GM23338 (cell line): ENCODE data around the gene PAQR5. TPM values are rescaled to one million over a fixed set of nuclear protein-coding genes. Genes with fewer than 3 reads are reported as not detected.

Experiments
- ATAC-seq: fragments of 200-7000 bp; cut with Tn5 transposase; 3 replicates; pipeline ENCODE4 v1.9.1; 2020
- DNase-seq: peaks from one replicate; pipeline ENCODE4 v3.0.0-alpha.2; 2015; ENCODE audit warnings: low spot score
- H2AFZ ChIP-seq: fragments of 200-600 bp; sonication (generic); 2 replicates; pipeline ENCODE4 v1.8.0; 2016; ENCODE audit warnings: antibody characterized with exemption, mild to moderate bottlenecking, moderate library complexity
- H3F3A ChIP-seq: fragments of 200-600 bp; sonication (generic); replicated peaks from 2 replicates; pipeline ENCODE4 v1.8.0; 2017; ENCODE audit warnings: antibody characterized with exemption, mixed run types, low read depth
- H3K27ac ChIP-seq: fragments of 200-600 bp; sonication (generic); 2 replicates; pipeline ENCODE4 v1.6.1; 2016; ENCODE audit warnings: low read depth
- H3K27me3 ChIP-seq: fragments of 200-600 bp; sonication (generic); 2 replicates; pipeline ENCODE4 v1.8.0; 2016; ENCODE audit warnings: mild to moderate bottlenecking, mixed run types, moderate library complexity; ENCODE audit not compliant: insufficient read depth
- H3K36me3 ChIP-seq: fragments of 200-600 bp; sonication (generic); 2 replicates; pipeline ENCODE4 v1.8.0; 2016; ENCODE audit warnings: mild to moderate bottlenecking; ENCODE audit not compliant: insufficient read depth
- H3K4me1 ChIP-seq: fragments of 200-600 bp; sonication (generic); 2 replicates; pipeline ENCODE4 v1.8.0; 2016; ENCODE audit warnings: mild to moderate bottlenecking, moderate library complexity; ENCODE audit not compliant: insufficient read depth
- H3K4me2 ChIP-seq: fragments of 200-600 bp; sonication (generic); 2 replicates; pipeline ENCODE4 v1.7.1; 2017; ENCODE audit warnings: mixed run types
- H3K4me3 ChIP-seq: fragments of 200-600 bp; sonication (generic); 2 replicates; pipeline ENCODE4 v1.6.1; 2016; ENCODE audit warnings: mixed run types
- H3K79me2 ChIP-seq: fragments of 200-600 bp; sonication (generic); replicated peaks from 2 replicates; pipeline ENCODE4 v1.8.0; 2017; ENCODE audit warnings: mild to moderate bottlenecking; ENCODE audit not compliant: insufficient read depth
- H3K9me2 ChIP-seq: fragments of 200-600 bp; sonication (generic); 2 replicates; pipeline ENCODE4 v1.8.0; 2017; ENCODE audit not compliant: insufficient read depth
- H4K20me1 ChIP-seq: fragments of 200-600 bp; sonication (generic); replicated peaks from 2 replicates; pipeline ENCODE4 v1.8.0; 2017; ENCODE audit warnings: mild to moderate bottlenecking; ENCODE audit not compliant: insufficient read depth
- H3K27ac Mint-ChIP-seq: 2 replicates; pipeline ENCODE4 v1.8.0; 2020; ENCODE audit warnings: inconsistent platforms, mild to moderate bottlenecking, moderate library complexity, mixed read lengths
- H3K27me3 Mint-ChIP-seq: 3 replicates; pipeline ENCODE4 v1.8.0; 2022; ENCODE audit warnings: low read depth, mild to moderate bottlenecking, moderate library complexity, mixed read lengths, inconsistent platforms; ENCODE audit not compliant: insufficient read depth, poor library complexity
- H3K36me3 Mint-ChIP-seq: 3 replicates; pipeline ENCODE4 v1.8.0; 2021; ENCODE audit warnings: low read depth, mild to moderate bottlenecking, inconsistent platforms, moderate library complexity, mixed read lengths
- H3K4me1 Mint-ChIP-seq: 3 replicates; pipeline ENCODE4 v1.8.0; 2020; ENCODE audit warnings: mild to moderate bottlenecking, inconsistent platforms, mixed read lengths
- H3K4me3 Mint-ChIP-seq: 3 replicates; pipeline ENCODE4 v1.8.0; 2021; ENCODE audit warnings: moderate library complexity, mild to moderate bottlenecking, inconsistent platforms, mixed read lengths
- H3K9me3 Mint-ChIP-seq: 3 replicates; pipeline ENCODE4 v1.8.0; 2020; ENCODE audit warnings: moderate library complexity, mild to moderate bottlenecking, inconsistent platforms, mixed read lengths
- CREB1 ChIP-seq: fragments of 250-450 bp; sonication (Bioruptor Pico); IDR thresholded peaks from 2 replicates; pipeline ENCODE4 v1.5.0; 2020; ENCODE audit warnings: low read depth, mild to moderate bottlenecking, moderate library complexity
- ETS1 ChIP-seq: IDR thresholded peaks from 2 replicates; pipeline ENCODE4 v1.6.1; 2016; ENCODE audit warnings: antibody characterized with exemption
- EZH2 ChIP-seq: fragments of 200-600 bp; sonication (generic); IDR thresholded peaks from one replicate; pipeline ENCODE4 v1.8.0; 2017; ENCODE audit warnings: antibody characterized with exemption, mild to moderate bottlenecking, low read depth; ENCODE audit not compliant: unreplicated experiment
- EZH2phosphoT487 ChIP-seq: fragments of 200-600 bp; sonication (generic); IDR thresholded peaks from one replicate; pipeline ENCODE4 v1.8.1; 2018; ENCODE audit warnings: antibody characterized with exemption; ENCODE audit not compliant: unreplicated experiment
- JUNB ChIP-seq: IDR thresholded peaks from one replicate; pipeline ENCODE4 v1.6.1; 2016; ENCODE audit warnings: antibody characterized with exemption; ENCODE audit not compliant: unreplicated experiment
- NANOG ChIP-seq: IDR thresholded peaks from 2 replicates; pipeline ENCODE4 v1.6.1; 2016; ENCODE audit warnings: antibody characterized with exemption, borderline replicate concordance
- POLR2AphosphoS5 ChIP-seq: IDR thresholded peaks from 2 replicates; pipeline ENCODE4 v1.6.1; 2016; ENCODE audit warnings: antibody characterized with exemption, low read depth
- STAT1 ChIP-seq: IDR thresholded peaks from one replicate; pipeline ENCODE4 v1.6.1; 2016; ENCODE audit warnings: antibody characterized with exemption; ENCODE audit not compliant: unreplicated experiment
- ZNF114 ChIP-seq: fragments of 250-450 bp; sonication (Bioruptor Pico); IDR thresholded peaks from 2 replicates; pipeline ENCODE4 v1.5.0; 2020; ENCODE audit warnings: mild to moderate bottlenecking, moderate library complexity
- ZNF331 ChIP-seq: fragments of 250-450 bp; sonication (Bioruptor Pico); IDR thresholded peaks from 2 replicates; pipeline ENCODE4 v1.5.0; 2020; ENCODE audit warnings: low read depth, mild to moderate bottlenecking, moderate library complexity
- polyA plus RNA-seq: library from polyadenylated mRNA; unstranded; fragments of >200 nt; fragmentation: Nextera tagmentation; extraction: Ambion mirVana; gene quantifications from 2 replicates; pipeline ENCODE4 v1.2.1, GENCODE V29; 2016
- total RNA-seq: library from RNA; depleted of rRNA; stranded (reverse); fragments of >200 nt; shearing (Covaris generic); gene quantifications from 2 replicates; pipeline ENCODE4 v1.2.3, GENCODE V29; 2014
- TF ChIP-seq, protein P1 (sequence below): fragments of 250-450 bp; sonication (Bioruptor Pico); IDR thresholded peaks from 2 replicates; pipeline ENCODE4 v1.5.0; 2020; ENCODE audit warnings: mild to moderate bottlenecking, moderate library complexity
- TF ChIP-seq, protein P2 (sequence below), 2 experiments: fragments of 200-600 bp in 1 of 2; sonication (generic) in 1 of 2; conservative IDR thresholded peaks; 2 replicates each; pipeline versions ENCODE4 v1.5.1 to v1.6.1; 2016 to 2017; ENCODE audit warnings: antibody characterized with exemption in 2 of 2, low read depth in 2 of 2, mild to moderate bottlenecking in 2 of 2, moderate library complexity in 1 of 2
- TF ChIP-seq, protein P3 (sequence below): IDR thresholded peaks from one replicate; pipeline ENCODE4 v1.6.1; 2018; ENCODE audit warnings: antibody characterized with exemption; ENCODE audit not compliant: unreplicated experiment

The PAQR5 gene
- total and polyA plus RNA-seq, 2 experiments from 2014 or later = 8.7 to 14.5 TPM

DNA sequence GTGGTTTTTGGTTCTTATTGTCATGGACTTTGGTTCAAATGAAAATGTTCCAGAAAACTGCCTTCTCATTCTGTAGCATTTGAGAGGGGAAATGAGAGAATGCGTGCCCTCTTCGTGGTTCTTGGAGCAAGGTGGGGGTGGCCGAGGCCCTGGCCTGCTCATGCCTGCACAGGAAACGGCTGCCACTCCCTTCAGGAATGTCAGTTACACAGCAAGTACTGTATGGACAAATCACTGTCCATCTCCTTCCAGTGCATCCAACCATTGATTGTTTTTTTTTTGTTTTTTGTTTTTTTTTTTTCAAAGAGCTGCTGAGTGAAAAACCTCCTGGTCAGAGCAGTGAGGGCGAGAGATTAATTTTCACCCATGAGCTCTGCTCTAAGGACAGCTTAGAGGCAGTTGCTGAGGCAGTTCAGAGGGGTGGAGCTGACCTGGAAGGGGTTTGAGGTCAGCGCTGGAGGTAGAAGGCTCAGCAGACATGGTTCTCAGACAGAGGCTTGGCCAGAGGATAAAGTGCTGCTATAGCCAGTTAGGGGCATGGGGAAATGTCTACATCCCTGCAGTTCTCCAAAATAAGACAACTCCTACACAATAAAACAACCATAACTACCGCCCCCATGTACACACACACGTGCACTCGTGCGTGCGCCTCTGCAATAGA lies 95.2 kb downstream of the PAQR5 start:
- Histone ChIP-seq H3K4me3 (no peak overlapping the region), H3K4me1 (peaks cover 12% of the 10 kb centered on the region; the same call in 1 of the 2 replicates), H3K79me2 (no peaks in the 10 kb centered on the region), H3K27ac (no peak overlapping the region), H2AFZ (0 out of 2 replicates have a peak overlapping the region, but pooled peaks have one; percentile 4), H3K27me3 (no peaks in the 10 kb centered on the region), H3F3A (no peaks in the 10 kb centered on the region), H3K36me3 (no peaks in the 10 kb centered on the region), H4K20me1 (no peaks in the 10 kb centered on the region), H3K9me2 (no peaks in the 10 kb centered on the region), H3K4me2 (peak overlapping the region; percentile 7; the same call in 1 of the 2 replicates)
- Mint-ChIP-seq H3K27me3 (peaks cover 12% of the 10 kb centered on the region), H3K36me3 (no peaks in the 10 kb centered on the region; the same call in 2 of the 3 replicates), H3K27ac (no peak overlapping the region), H3K4me3 (no peak overlapping the region; the same call in 2 of the 3 replicates), H3K4me1 (peaks cover 25% of the 10 kb centered on the region), H3K9me3 (no peaks in the 10 kb centered on the region; the same call in 2 of the 3 replicates)
- TF ChIP-seq CREB1 (CRISPR knock-in tag) = no peak
- no peak for TF ChIP-seq EZH2
- TF ChIP-seq POLR2AphosphoS5 = no peak
- TF ChIP-seq ETS1 = no peak
- no peak for TF ChIP-seq ZNF331 (CRISPR knock-in tag)
- TF ChIP-seq, protein P1, sequence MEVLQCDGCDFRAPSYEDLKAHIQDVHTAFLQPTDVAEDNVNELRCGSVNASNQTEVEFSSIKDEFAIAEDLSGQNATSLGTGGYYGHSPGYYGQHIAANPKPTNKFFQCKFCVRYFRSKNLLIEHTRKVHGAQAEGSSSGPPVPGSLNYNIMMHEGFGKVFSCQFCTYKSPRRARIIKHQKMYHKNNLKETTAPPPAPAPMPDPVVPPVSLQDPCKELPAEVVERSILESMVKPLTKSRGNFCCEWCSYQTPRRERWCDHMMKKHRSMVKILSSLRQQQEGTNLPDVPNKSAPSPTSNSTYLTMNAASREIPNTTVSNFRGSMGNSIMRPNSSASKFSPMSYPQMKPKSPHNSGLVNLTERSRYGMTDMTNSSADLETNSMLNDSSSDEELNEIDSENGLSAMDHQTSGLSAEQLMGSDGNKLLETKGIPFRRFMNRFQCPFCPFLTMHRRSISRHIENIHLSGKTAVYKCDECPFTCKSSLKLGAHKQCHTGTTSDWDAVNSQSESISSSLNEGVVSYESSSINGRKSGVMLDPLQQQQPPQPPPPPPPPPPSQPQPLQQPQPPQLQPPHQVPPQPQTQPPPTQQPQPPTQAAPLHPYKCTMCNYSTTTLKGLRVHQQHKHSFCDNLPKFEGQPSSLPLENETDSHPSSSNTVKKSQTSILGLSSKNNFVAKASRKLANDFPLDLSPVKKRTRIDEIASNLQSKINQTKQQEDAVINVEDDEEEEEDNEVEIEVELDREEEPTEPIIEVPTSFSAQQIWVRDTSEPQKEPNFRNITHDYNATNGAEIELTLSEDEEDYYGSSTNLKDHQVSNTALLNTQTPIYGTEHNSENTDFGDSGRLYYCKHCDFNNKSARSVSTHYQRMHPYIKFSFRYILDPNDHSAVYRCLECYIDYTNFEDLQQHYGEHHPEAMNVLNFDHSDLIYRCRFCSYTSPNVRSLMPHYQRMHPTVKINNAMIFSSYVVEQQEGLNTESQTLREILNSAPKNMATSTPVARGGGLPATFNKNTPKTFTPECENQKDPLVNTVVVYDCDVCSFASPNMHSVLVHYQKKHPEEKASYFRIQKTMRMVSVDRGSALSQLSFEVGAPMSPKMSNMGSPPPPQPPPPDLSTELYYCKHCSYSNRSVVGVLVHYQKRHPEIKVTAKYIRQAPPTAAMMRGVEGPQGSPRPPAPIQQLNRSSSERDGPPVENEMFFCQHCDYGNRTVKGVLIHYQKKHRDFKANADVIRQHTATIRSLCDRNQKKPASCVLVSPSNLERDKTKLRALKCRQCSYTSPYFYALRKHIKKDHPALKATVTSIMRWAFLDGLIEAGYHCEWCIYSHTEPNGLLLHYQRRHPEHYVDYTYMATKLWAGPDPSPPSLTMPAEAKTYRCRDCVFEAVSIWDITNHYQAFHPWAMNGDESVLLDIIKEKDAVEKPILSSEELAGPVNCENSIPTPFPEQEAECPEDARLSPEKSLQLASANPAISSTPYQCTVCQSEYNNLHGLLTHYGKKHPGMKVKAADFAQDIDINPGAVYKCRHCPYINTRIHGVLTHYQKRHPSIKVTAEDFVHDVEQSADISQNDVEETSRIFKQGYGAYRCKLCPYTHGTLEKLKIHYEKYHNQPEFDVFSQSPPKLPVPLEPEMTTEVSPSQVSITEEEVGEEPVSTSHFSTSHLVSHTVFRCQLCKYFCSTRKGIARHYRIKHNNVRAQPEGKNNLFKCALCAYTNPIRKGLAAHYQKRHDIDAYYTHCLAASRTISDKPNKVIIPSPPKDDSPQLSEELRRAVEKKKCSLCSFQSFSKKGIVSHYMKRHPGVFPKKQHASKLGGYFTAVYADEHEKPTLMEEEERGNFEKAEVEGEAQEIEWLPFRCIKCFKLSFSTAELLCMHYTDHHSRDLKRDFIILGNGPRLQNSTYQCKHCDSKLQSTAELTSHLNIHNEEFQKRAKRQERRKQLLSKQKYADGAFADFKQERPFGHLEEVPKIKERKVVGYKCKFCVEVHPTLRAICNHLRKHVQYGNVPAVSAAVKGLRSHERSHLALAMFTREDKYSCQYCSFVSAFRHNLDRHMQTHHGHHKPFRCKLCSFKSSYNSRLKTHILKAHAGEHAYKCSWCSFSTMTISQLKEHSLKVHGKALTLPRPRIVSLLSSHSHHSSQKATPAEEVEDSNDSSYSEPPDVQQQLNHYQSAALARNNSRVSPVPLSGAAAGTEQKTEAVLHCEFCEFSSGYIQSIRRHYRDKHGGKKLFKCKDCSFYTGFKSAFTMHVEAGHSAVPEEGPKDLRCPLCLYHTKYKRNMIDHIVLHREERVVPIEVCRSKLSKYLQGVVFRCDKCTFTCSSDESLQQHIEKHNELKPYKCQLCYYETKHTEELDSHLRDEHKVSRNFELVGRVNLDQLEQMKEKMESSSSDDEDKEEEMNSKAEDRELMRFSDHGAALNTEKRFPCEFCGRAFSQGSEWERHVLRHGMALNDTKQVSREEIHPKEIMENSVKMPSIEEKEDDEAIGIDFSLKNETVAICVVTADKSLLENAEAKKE (CRISPR knock-in tag) = no peak
- TF ChIP-seq NANOG = no peak
- no peak for TF ChIP-seq EZH2phosphoT487
- TF ChIP-seq ZNF114 (CRISPR knock-in tag) = no peak
- no peak for TF ChIP-seq STAT1
- TF ChIP-seq JUNB = no peak
- TF ChIP-seq, protein P2, sequence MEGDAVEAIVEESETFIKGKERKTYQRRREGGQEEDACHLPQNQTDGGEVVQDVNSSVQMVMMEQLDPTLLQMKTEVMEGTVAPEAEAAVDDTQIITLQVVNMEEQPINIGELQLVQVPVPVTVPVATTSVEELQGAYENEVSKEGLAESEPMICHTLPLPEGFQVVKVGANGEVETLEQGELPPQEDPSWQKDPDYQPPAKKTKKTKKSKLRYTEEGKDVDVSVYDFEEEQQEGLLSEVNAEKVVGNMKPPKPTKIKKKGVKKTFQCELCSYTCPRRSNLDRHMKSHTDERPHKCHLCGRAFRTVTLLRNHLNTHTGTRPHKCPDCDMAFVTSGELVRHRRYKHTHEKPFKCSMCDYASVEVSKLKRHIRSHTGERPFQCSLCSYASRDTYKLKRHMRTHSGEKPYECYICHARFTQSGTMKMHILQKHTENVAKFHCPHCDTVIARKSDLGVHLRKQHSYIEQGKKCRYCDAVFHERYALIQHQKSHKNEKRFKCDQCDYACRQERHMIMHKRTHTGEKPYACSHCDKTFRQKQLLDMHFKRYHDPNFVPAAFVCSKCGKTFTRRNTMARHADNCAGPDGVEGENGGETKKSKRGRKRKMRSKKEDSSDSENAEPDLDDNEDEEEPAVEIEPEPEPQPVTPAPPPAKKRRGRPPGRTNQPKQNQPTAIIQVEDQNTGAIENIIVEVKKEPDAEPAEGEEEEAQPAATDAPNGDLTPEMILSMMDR (conservative IDR thresholded peaks at IDR 0.05; ENCODE audit: low read depth in 2 of 2) = no peak
- TF ChIP-seq, protein P3, sequence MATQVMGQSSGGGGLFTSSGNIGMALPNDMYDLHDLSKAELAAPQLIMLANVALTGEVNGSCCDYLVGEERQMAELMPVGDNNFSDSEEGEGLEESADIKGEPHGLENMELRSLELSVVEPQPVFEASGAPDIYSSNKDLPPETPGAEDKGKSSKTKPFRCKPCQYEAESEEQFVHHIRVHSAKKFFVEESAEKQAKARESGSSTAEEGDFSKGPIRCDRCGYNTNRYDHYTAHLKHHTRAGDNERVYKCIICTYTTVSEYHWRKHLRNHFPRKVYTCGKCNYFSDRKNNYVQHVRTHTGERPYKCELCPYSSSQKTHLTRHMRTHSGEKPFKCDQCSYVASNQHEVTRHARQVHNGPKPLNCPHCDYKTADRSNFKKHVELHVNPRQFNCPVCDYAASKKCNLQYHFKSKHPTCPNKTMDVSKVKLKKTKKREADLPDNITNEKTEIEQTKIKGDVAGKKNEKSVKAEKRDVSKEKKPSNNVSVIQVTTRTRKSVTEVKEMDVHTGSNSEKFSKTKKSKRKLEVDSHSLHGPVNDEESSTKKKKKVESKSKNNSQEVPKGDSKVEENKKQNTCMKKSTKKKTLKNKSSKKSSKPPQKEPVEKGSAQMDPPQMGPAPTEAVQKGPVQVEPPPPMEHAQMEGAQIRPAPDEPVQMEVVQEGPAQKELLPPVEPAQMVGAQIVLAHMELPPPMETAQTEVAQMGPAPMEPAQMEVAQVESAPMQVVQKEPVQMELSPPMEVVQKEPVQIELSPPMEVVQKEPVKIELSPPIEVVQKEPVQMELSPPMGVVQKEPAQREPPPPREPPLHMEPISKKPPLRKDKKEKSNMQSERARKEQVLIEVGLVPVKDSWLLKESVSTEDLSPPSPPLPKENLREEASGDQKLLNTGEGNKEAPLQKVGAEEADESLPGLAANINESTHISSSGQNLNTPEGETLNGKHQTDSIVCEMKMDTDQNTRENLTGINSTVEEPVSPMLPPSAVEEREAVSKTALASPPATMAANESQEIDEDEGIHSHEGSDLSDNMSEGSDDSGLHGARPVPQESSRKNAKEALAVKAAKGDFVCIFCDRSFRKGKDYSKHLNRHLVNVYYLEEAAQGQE = no peak
- ATAC-seq = peak; percentile 15
- DNase-seq = no peak
